GM12878 (cell line): ENCODE data around the gene ZNF653. TPM values are rescaled to one million over a fixed set of nuclear protein-coding genes. Genes with fewer than 3 reads are reported as not detected.

Experiments
- ATAC-seq: fragments of 200-7000 bp; cut with Tn5 transposase; 3 replicates; pipeline ENCODE4 v1.9.1; 2020; ENCODE audit warnings: mild to moderate bottlenecking, moderate library complexity
- BruUV-seq: library from RNA; stranded (reverse); fragments of 400-500 nt; replicated peaks from 2 replicates; lab custom pipeline; 2021; lab: Mats Ljungman, UMichigan
- CTCF ChIA-PET: fragments of 300-600 bp; sonication (Branson Sonifier 250); formaldehyde crosslinking; extraction: SDS; loops from one replicate; lab custom pipeline; 2021; ENCODE audit warnings: inconsistent platforms; lab: Yijun Ruan, JAX
- POLR2A ChIA-PET: fragments of 350-600 bp; formaldehyde crosslinking; extraction: SDS; loops from one replicate; lab custom pipeline; 2021; ENCODE audit warnings: inconsistent platforms; lab: Charles Lee
- RAD21 ChIA-PET: fragments of 300-600 bp; sonication (Branson Sonifier 250); formaldehyde crosslinking; loops from one replicate; lab custom pipeline; 2023; ENCODE audit warnings: antibody characterized with exemption; ENCODE audit not compliant: unreplicated experiment; lab: Charles Lee
- SMC1A ChIA-PET: fragments of 300-600 bp; sonication (Branson Sonifier 250); formaldehyde crosslinking; loops from one replicate; lab custom pipeline; 2023; ENCODE audit not compliant: unreplicated experiment, uncharacterized antibody; lab: Charles Lee
- DNase-seq: peaks from one replicate; pipeline ENCODE4 v3.0.0-alpha.2; 2011; ENCODE audit warnings: low read depth, low spot score
- FAIRE-seq: peaks from 3 replicates; lab custom pipeline; 2011; peaks lifted over from hg19 to GRCh38; lab: Jason Lieb, UNC
- H2AFZ ChIP-seq: 2 replicates; pipeline ENCODE4 v1.6.0; 2011; ENCODE audit warnings: low read depth, low read length, control low read depth; ENCODE audit not compliant: control insufficient read depth
- H3K27ac ChIP-seq: 2 replicates; pipeline ENCODE4 v1.5.1; 2011; ENCODE audit warnings: control low read depth; ENCODE audit not compliant: control insufficient read depth, insufficient read depth
- H3K27me3 ChIP-seq, 2 experiments: replicated peaks in 1 of 2; 2 replicates each; pipeline versions ENCODE4 v1.6.0 to v1.6.1; 2011; ENCODE audit warnings: low read length in 1 of 2; ENCODE audit not compliant: control insufficient read depth in 2 of 2, insufficient read depth in 2 of 2
- H3K36me3 ChIP-seq, 2 experiments: 2 replicates each; pipeline ENCODE4 v1.5.1; 2011; ENCODE audit warnings: low read length in 1 of 2; ENCODE audit not compliant: control insufficient read depth in 2 of 2, insufficient read depth in 2 of 2
- H3K4me1 ChIP-seq: 2 replicates; pipeline ENCODE4 v1.6.1; 2011; ENCODE audit warnings: mild to moderate bottlenecking, low read length, moderate library complexity, mixed read lengths; ENCODE audit not compliant: control insufficient read depth, insufficient read depth
- H3K4me2 ChIP-seq: 2 replicates; pipeline ENCODE4 v1.6.0; 2011; ENCODE audit warnings: control low read depth; ENCODE audit not compliant: control insufficient read depth, insufficient read depth
- H3K4me3 ChIP-seq: fragments of 200-600 bp; sonication (generic); 2 replicates; pipeline ENCODE4 v1.5.1; 2016
- H3K79me2 ChIP-seq: 2 replicates; pipeline ENCODE4 v1.6.0; 2011; ENCODE audit warnings: low read length; ENCODE audit not compliant: control insufficient read depth, insufficient read depth
- H3K9ac ChIP-seq: 2 replicates; pipeline ENCODE4 v1.8.0; 2011; ENCODE audit warnings: low read length, control low read depth, mixed read lengths; ENCODE audit not compliant: control insufficient read depth, insufficient read depth
- H3K9me3 ChIP-seq: replicated peaks from 3 replicates; pipeline ENCODE4 v1.5.1; 2011; ENCODE audit warnings: mild to moderate bottlenecking, low read length; ENCODE audit not compliant: control insufficient read depth, insufficient read depth
- H4K20me1 ChIP-seq: 2 replicates; pipeline ENCODE4 v1.6.0; 2011; ENCODE audit not compliant: control insufficient read depth, insufficient read depth
- EP300 ChIP-seq, 2 experiments: fragments of 150-350 bp in 1 of 2; IDR thresholded peaks; 2 replicates each; pipeline ENCODE4 v1.6.1; 2011 to 2012; ENCODE audit warnings: low read depth in 2 of 2, low read length in 2 of 2, borderline replicate concordance in 1 of 2, improper control_type of control experiment in 1 of 2, inconsistent platforms in 1 of 2; ENCODE audit not compliant: control insufficient read depth in 1 of 2
- HCFC1 ChIP-seq: fragments of 150-350 bp; IDR thresholded peaks from 2 replicates; pipeline ENCODE4 v1.6.1; 2014; ENCODE audit warnings: low read length
- IRF4 ChIP-seq: IDR thresholded peaks from 2 replicates; pipeline ENCODE4 v1.6.1; 2011; ENCODE audit warnings: low read depth, low read length
- MEF2A ChIP-seq: IDR thresholded peaks from 2 replicates; pipeline ENCODE4 v1.6.1; 2011; ENCODE audit warnings: low read depth, mild to moderate bottlenecking, low read length, moderate library complexity; ENCODE audit not compliant: insufficient read depth
- RCOR1 ChIP-seq: conservative IDR thresholded peaks from 2 replicates; pipeline ENCODE4 v1.6.1; 2012; ENCODE audit warnings: low read depth, low read length, improper control_type of control experiment
- RELA ChIP-seq: fragments of 450-650 bp; IDR thresholded peaks from 2 replicates; pipeline ENCODE4 v1.8.0; 2014; ENCODE audit warnings: borderline replicate concordance; ENCODE audit not compliant: partially characterized antibody
- WGBS: methylation state at CpG from one replicate; pipeline ENCODE4 v1.1.6; 2016; ENCODE audit warnings: low lambda C conversion rate; ENCODE audit not compliant: insufficient replicate concordance, insufficient coverage; ENCODE audit errors: missing lambda C conversion rate; 5-methylcytosine and 5-hydroxymethylcytosine counted together
- in situ Hi-C: fragments of 300-500 bp; cut with MboI; formaldehyde crosslinking; loops from 9 replicates; pipeline ENCODE4 v1.14.3; 2018; ENCODE audit warnings: mixed read lengths
- intact Hi-C: fragments of 100-400 bp; cut with micrococcal nuclease; formaldehyde crosslinking; loops from one replicate; pipeline ENCODE4 v1.14.2; 2022; ENCODE audit not compliant: unreplicated experiment
- polyA plus RNA-seq, 11 experiments: library from polyadenylated mRNA; depleted of rRNA in 4 of 11; unstranded in 6 of 11; stranded (reverse) in 5 of 11; fragments of >200 nt; fragmentation: Nextera tagmentation in 4 of 11; fragmentation: Illumina TruSeq in 1 of 11; extraction: Ambion mirVana in 4 of 11; extraction: Trizol in 1 of 11; gene quantifications; 1 replicate in 1 of 11; 2 replicates in 10 of 11; pipeline versions ENCODE4 v1.2.1 to v1.2.3, GENCODE V29; 2011 to 2016; ENCODE audit warnings: inconsistent platforms in 2 of 11, missing spikeins in 2 of 11, low read depth in 1 of 11
- total RNA-seq, 4 experiments: library from RNA; depleted of rRNA in 3 of 4; stranded (reverse); fragments of >200 nt in 3 of 4; fragmentation: Illumina TruSeq in 1 of 4; extraction: Trizol in 1 of 4; gene quantifications; 2 replicates each; pipeline versions ENCODE4 v1.2.1 to v1.2.3, GENCODE V29; 2013 to 2021
- TF ChIP-seq, protein P1 (sequence below): fragments of 450-650 bp; IDR thresholded peaks from 2 replicates; pipeline ENCODE4 v1.6.1; 2017; ENCODE audit warnings: mild to moderate bottlenecking, moderate library complexity
- TF ChIP-seq, protein P2 (sequence below): fragments of 450-650 bp; IDR thresholded peaks from 2 replicates; pipeline ENCODE4 v1.6.1; 2017; ENCODE audit warnings: antibody characterized with exemption, mild to moderate bottlenecking, moderate library complexity
- TF ChIP-seq, protein P3 (sequence below): IDR thresholded peaks from 2 replicates; pipeline ENCODE4 v1.6.1; 2012; ENCODE audit warnings: low read depth, low read length, improper control_type of control experiment

The ZNF653 gene
- total and polyA plus RNA-seq, 10 of the 15 experiments (the other 5 are each of a cell fraction or from before 2014, with no cell fraction given): 2.2 to 13.2 (median 6.7) TPM; not detected in 2

DNA sequence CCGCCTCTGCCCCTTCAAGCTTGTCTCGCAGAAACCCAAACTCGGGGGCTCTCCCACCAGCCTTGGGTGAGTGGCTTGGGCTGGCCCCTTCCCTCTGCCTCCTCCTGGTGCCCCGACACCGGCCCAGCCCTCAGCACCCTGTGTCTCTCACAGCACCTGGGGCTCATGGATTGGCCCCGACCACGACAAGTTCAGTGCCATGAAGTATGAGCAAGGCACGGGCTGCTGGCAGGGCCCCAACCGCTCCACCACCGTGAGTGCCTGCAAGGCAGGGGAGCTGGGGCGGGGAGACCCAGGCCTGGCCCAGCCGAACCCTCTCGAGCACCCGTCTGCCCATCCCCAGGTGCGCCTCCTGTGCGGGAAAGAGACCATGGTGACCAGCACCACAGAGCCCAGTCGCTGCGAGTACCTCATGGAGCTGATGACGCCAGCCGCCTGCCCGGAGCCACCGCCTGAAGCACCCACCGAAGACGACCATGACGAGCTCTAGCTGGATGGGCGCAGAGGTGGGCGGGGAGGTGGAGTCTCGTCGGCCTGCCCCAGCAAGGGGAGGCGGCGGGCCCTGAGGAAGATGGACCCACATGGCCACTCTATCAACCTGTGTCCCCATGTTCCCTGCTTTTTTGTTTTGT is 56.6 kb downstream of the ZNF653 start:
- Histone ChIP-seq H3K79me2 (no peaks in the 10 kb centered on the region), H3K9me3 (no peaks in the 10 kb centered on the region), H3K4me1 (0 out of 2 replicates have a peak, but pooled peaks cover 4% of the 10 kb centered on the region), H3K4me3 (no peak overlapping the region), H3K27me3 (no peaks in the 10 kb centered on the region), H3K9ac (no peak overlapping the region), H3K27ac (no peak overlapping the region), H2AFZ (no peak overlapping the region), H3K36me3 (peaks cover 4 to 34% of the 10 kb centered on the region in 2 experiments; a peak in 3 of 4 replicates), H3K4me2 (no peak overlapping the region), H4K20me1 (no peaks in the 10 kb centered on the region)
- DNase-seq (no peak), ATAC-seq (no peak), FAIRE-seq (no peak)
- ChIA-PET SMC1A (interaction anchor here (1.2 to 1.5 kb wide), 2 partner anchors 69 to 72 kb away, joined by 4 to 5 read pairs; no protein-coding TSS in a partner anchor), CTCF (interaction anchor here (1.3 to 3.1 kb wide), 4 partner anchors 33 to 75 kb away, joined by 3 to 10 read pairs (median 6); partner anchors contain the start of genes EPOR and SWSAP1), POLR2A (interaction anchor here (0.6 to 1.7 kb wide), 3 partner anchors 10 to 71 kb away, joined by 3 to 6 read pairs (median 5); no protein-coding TSS in a partner anchor), RAD21 (interaction anchor here (0.9 to 2.3 kb wide), 4 partner anchors 19 to 72 kb away, joined by 3 to 5 read pairs (median 3); no protein-coding TSS in a partner anchor)
- in situ Hi-C loops: no loop called here
- BruUV-seq: TSS peak; percentile 51
- 96% methylated on average over 31 of the region's 31 CpGs for WGBS
- intact Hi-C loops: no loop called here
- no peak for TF ChIP-seq MEF2A
- no peak for TF ChIP-seq RELA
- TF ChIP-seq, protein P1, sequence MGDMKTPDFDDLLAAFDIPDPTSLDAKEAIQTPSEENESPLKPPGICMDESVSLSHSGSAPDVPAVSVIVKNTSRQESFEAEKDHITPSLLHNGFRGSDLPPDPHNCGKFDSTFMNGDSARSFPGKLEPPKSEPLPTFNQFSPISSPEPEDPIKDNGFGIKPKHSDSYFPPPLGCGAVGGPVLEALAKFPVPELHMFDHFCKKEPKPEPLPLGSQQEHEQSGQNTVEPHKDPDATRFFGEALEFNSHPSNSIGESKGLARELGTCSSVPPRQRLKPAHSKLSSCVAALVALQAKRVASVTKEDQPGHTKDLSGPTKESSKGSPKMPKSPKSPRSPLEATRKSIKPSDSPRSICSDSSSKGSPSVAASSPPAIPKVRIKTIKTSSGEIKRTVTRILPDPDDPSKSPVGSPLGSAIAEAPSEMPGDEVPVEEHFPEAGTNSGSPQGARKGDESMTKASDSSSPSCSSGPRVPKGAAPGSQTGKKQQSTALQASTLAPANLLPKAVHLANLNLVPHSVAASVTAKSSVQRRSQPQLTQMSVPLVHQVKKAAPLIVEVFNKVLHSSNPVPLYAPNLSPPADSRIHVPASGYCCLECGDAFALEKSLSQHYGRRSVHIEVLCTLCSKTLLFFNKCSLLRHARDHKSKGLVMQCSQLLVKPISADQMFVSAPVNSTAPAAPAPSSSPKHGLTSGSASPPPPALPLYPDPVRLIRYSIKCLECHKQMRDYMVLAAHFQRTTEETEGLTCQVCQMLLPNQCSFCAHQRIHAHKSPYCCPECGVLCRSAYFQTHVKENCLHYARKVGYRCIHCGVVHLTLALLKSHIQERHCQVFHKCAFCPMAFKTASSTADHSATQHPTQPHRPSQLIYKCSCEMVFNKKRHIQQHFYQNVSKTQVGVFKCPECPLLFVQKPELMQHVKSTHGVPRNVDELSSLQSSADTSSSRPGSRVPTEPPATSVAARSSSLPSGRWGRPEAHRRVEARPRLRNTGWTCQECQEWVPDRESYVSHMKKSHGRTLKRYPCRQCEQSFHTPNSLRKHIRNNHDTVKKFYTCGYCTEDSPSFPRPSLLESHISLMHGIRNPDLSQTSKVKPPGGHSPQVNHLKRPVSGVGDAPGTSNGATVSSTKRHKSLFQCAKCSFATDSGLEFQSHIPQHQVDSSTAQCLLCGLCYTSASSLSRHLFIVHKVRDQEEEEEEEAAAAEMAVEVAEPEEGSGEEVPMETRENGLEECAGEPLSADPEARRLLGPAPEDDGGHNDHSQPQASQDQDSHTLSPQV: no peak
- TF ChIP-seq, protein P2, sequence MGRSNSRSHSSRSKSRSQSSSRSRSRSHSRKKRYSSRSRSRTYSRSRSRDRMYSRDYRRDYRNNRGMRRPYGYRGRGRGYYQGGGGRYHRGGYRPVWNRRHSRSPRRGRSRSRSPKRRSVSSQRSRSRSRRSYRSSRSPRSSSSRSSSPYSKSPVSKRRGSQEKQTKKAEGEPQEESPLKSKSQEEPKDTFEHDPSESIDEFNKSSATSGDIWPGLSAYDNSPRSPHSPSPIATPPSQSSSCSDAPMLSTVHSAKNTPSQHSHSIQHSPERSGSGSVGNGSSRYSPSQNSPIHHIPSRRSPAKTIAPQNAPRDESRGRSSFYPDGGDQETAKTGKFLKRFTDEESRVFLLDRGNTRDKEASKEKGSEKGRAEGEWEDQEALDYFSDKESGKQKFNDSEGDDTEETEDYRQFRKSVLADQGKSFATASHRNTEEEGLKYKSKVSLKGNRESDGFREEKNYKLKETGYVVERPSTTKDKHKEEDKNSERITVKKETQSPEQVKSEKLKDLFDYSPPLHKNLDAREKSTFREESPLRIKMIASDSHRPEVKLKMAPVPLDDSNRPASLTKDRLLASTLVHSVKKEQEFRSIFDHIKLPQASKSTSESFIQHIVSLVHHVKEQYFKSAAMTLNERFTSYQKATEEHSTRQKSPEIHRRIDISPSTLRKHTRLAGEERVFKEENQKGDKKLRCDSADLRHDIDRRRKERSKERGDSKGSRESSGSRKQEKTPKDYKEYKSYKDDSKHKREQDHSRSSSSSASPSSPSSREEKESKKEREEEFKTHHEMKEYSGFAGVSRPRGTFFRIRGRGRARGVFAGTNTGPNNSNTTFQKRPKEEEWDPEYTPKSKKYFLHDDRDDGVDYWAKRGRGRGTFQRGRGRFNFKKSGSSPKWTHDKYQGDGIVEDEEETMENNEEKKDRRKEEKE: no peak
- TF ChIP-seq HCFC1: no peak
- TF ChIP-seq IRF4: no peak
- TF ChIP-seq, protein P3, sequence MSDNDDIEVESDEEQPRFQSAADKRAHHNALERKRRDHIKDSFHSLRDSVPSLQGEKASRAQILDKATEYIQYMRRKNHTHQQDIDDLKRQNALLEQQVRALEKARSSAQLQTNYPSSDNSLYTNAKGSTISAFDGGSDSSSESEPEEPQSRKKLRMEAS: no peak
- TF ChIP-seq RCOR1: no peak
- no peak for TF ChIP-seq EP300 (IDR thresholded peaks at IDR 0.05; ENCODE audit: borderline replicate concordance in 1 of 2, control insufficient read depth in 1 of 2, low read depth in 2 of 2, low read length in 2 of 2)
